HepG2 (cell line): ENCODE measurements around the gene HLF. TPM values are rescaled to one million over a fixed set of nuclear protein-coding genes. Genes with fewer than 3 reads are reported as not detected.

Source experiments
- AKAP8 ChIP-seq: sonication (generic); formaldehyde crosslinking; IDR thresholded peaks from 2 replicates; pipeline ENCODE4 v1.5.1; 2020; ENCODE audit warnings: mild to moderate bottlenecking, missing genetic modification reagents
- CEBPG ChIP-seq: IDR thresholded peaks from 2 replicates; pipeline ENCODE4 v1.6.1; 2016
- NCOA5 ChIP-seq: sonication (generic); formaldehyde crosslinking; IDR thresholded peaks from 2 replicates; pipeline ENCODE4 v1.4.0; 2020; ENCODE audit warnings: missing genetic modification reagents
- NKX3-1 ChIP-seq: sonication (generic); formaldehyde crosslinking; IDR thresholded peaks from 2 replicates; pipeline ENCODE4 v1.5.0; 2020; ENCODE audit warnings: missing genetic modification reagents
- SCMH1 ChIP-seq: sonication (generic); formaldehyde crosslinking; IDR thresholded peaks from 2 replicates; pipeline ENCODE4 v1.9.0; 2021; ENCODE audit warnings: missing genetic modification reagents, mild to moderate bottlenecking, borderline replicate concordance
- TSC22D2 ChIP-seq: sonication (generic); formaldehyde crosslinking; IDR thresholded peaks from 2 replicates; pipeline ENCODE4 v1.5.1; 2020; ENCODE audit warnings: missing genetic modification reagents, mild to moderate bottlenecking, borderline replicate concordance
- ZBTB21 ChIP-seq: sonication (generic); formaldehyde crosslinking; IDR thresholded peaks from 2 replicates; pipeline ENCODE4 v1.4.0; 2020; ENCODE audit warnings: missing genetic modification reagents
- ZFP36L2 ChIP-seq: sonication (generic); formaldehyde crosslinking; IDR thresholded peaks from 2 replicates; pipeline ENCODE4 v1.4.0; 2020; ENCODE audit warnings: missing genetic modification reagents
- ZNF572 ChIP-seq: sonication (generic); formaldehyde crosslinking; IDR thresholded peaks from 2 replicates; pipeline ENCODE4 v1.5.1; 2020; ENCODE audit warnings: mild to moderate bottlenecking, missing genetic modification reagents
- ZNF703 ChIP-seq: sonication (generic); formaldehyde crosslinking; IDR thresholded peaks from 2 replicates; pipeline ENCODE4 v1.5.1; 2020; ENCODE audit warnings: missing genetic modification reagents, mild to moderate bottlenecking, moderate library complexity, borderline replicate concordance
- ZNF720 ChIP-seq: sonication (generic); formaldehyde crosslinking; IDR thresholded peaks from 2 replicates; pipeline ENCODE4 v1.4.0; 2020; ENCODE audit warnings: missing genetic modification reagents
- polyA plus RNA-seq, 8 experiments: library from polyadenylated mRNA; depleted of rRNA in 3 of 8; stranded (reverse) in 7 of 8; unstranded in 1 of 8; fragments of >200 nt; fragmentation: Illumina TruSeq in 4 of 8; extraction: Trizol in 4 of 8; gene quantifications; 2 replicates each; pipeline versions ENCODE4 v1.2.1 to v1.2.3, GENCODE V29; 2011 to 2016; ENCODE audit warnings: low read depth in 4 of 8, missing spikeins in 1 of 8, mixed read lengths in 1 of 8; ENCODE audit not compliant: insufficient read depth in 1 of 8
- total RNA-seq, 5 experiments: library from RNA; depleted of rRNA; stranded (reverse); fragments of >200 nt; fragmentation: Illumina TruSeq; extraction: Trizol; gene quantifications; 2 replicates each; pipeline ENCODE4 v1.2.3, GENCODE V29; 2016; ENCODE audit warnings: low read depth in 1 of 5
- TF ChIP-seq, protein P1 (sequence below): sonication (generic); formaldehyde crosslinking; IDR thresholded peaks from 2 replicates; pipeline ENCODE4 v1.4.0; 2020; ENCODE audit warnings: missing genetic modification reagents
- TF ChIP-seq, protein P2 (sequence below): sonication (generic); formaldehyde crosslinking; IDR thresholded peaks from 2 replicates; pipeline ENCODE4 v1.4.0; 2020; ENCODE audit warnings: missing genetic modification reagents
- TF ChIP-seq, protein P3 (sequence below): sonication (generic); IDR thresholded peaks from 2 replicates; pipeline ENCODE4 v1.6.1; 2016; ENCODE audit warnings: low read depth, borderline replicate concordance
- TF ChIP-seq, protein P4 (sequence below): sonication (generic); formaldehyde crosslinking; IDR thresholded peaks from 2 replicates; pipeline ENCODE4 v1.9.0; 2021; ENCODE audit warnings: missing genetic modification reagents, borderline replicate concordance
- TF ChIP-seq, protein P5 (sequence below): sonication (generic); formaldehyde crosslinking; IDR thresholded peaks from 2 replicates; pipeline ENCODE4 v1.5.0; 2020; ENCODE audit warnings: missing genetic modification reagents, mild to moderate bottlenecking, borderline replicate concordance

The HLF gene
- total and polyA plus RNA-seq, 2 of the 13 experiments (the other 11 are each of a cell fraction or from before 2014, with no cell fraction given): 202 to 346 TPM

DNA sequence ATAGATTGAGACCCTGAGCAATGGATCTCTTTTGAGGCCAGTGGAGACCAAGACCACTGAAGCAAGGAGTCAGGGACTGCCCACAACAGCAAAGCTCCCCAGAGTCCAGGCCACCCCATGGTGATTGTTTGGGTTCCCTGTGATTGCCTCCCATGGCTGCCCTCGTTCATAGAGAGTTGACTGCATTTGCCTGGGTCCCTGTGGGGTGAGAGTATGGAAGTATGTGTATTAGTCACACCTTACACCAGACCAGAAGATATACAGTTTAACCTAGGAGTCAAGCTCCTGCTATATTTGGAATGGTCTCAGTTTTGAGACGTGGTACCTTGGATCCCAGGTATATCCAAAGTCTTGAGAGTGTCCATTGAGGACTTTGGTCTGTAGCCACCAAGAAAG, 20.2 kb downstream of the HLF start (continued):
- TF ChIP-seq, protein P1, sequence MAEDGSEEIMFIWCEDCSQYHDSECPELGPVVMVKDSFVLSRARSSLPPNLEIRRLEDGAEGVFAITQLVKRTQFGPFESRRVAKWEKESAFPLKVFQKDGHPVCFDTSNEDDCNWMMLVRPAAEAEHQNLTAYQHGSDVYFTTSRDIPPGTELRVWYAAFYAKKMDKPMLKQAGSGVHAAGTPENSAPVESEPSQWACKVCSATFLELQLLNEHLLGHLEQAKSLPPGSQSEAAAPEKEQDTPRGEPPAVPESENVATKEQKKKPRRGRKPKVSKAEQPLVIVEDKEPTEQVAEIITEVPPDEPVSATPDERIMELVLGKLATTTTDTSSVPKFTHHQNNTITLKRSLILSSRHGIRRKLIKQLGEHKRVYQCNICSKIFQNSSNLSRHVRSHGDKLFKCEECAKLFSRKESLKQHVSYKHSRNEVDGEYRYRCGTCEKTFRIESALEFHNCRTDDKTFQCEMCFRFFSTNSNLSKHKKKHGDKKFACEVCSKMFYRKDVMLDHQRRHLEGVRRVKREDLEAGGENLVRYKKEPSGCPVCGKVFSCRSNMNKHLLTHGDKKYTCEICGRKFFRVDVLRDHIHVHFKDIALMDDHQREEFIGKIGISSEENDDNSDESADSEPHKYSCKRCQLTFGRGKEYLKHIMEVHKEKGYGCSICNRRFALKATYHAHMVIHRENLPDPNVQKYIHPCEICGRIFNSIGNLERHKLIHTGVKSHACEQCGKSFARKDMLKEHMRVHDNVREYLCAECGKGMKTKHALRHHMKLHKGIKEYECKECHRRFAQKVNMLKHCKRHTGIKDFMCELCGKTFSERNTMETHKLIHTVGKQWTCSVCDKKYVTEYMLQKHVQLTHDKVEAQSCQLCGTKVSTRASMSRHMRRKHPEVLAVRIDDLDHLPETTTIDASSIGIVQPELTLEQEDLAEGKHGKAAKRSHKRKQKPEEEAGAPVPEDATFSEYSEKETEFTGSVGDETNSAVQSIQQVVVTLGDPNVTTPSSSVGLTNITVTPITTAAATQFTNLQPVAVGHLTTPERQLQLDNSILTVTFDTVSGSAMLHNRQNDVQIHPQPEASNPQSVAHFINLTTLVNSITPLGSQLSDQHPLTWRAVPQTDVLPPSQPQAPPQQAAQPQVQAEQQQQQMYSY (CRISPR knock-in tag): no peak; the same call in 1 of the 2 replicates
- TF ChIP-seq ZNF703 (CRISPR knock-in tag) (no peak), ZNF720 (no peak), SCMH1 (CRISPR knock-in tag) (no peak), NCOA5 (CRISPR knock-in tag) (peak; percentile 64; the same call in 1 of the 2 replicates), TSC22D2 (no peak), ZFP36L2 (CRISPR knock-in tag) (0 out of 2 replicates have a peak, but pooled peaks have one; percentile 21), AKAP8 (no peak), CEBPG (CRISPR knock-in tag) (no peak), NKX3-1 (CRISPR knock-in tag) (peak; percentile 85; the same call in 1 of the 2 replicates), ZNF572 (CRISPR knock-in tag) (no peak), ZBTB21 (CRISPR knock-in tag) (no peak; the same call in 1 of the 2 replicates)
- TF ChIP-seq, protein P2, sequence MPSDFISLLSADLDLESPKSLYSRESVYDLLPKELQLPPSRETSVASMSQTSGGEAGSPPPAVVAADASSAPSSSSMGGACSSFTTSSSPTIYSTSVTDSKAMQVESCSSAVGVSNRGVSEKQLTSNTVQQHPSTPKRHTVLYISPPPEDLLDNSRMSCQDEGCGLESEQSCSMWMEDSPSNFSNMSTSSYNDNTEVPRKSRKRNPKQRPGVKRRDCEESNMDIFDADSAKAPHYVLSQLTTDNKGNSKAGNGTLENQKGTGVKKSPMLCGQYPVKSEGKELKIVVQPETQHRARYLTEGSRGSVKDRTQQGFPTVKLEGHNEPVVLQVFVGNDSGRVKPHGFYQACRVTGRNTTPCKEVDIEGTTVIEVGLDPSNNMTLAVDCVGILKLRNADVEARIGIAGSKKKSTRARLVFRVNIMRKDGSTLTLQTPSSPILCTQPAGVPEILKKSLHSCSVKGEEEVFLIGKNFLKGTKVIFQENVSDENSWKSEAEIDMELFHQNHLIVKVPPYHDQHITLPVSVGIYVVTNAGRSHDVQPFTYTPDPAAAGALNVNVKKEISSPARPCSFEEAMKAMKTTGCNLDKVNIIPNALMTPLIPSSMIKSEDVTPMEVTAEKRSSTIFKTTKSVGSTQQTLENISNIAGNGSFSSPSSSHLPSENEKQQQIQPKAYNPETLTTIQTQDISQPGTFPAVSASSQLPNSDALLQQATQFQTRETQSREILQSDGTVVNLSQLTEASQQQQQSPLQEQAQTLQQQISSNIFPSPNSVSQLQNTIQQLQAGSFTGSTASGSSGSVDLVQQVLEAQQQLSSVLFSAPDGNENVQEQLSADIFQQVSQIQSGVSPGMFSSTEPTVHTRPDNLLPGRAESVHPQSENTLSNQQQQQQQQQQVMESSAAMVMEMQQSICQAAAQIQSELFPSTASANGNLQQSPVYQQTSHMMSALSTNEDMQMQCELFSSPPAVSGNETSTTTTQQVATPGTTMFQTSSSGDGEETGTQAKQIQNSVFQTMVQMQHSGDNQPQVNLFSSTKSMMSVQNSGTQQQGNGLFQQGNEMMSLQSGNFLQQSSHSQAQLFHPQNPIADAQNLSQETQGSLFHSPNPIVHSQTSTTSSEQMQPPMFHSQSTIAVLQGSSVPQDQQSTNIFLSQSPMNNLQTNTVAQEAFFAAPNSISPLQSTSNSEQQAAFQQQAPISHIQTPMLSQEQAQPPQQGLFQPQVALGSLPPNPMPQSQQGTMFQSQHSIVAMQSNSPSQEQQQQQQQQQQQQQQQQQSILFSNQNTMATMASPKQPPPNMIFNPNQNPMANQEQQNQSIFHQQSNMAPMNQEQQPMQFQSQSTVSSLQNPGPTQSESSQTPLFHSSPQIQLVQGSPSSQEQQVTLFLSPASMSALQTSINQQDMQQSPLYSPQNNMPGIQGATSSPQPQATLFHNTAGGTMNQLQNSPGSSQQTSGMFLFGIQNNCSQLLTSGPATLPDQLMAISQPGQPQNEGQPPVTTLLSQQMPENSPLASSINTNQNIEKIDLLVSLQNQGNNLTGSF: no peak
- TF ChIP-seq, protein P3, sequence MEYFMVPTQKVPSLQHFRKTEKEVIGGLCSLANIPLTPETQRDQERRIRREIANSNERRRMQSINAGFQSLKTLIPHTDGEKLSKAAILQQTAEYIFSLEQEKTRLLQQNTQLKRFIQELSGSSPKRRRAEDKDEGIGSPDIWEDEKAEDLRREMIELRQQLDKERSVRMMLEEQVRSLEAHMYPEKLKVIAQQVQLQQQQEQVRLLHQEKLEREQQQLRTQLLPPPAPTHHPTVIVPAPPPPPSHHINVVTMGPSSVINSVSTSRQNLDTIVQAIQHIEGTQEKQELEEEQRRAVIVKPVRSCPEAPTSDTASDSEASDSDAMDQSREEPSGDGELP: no peak
- TF ChIP-seq, protein P4, sequence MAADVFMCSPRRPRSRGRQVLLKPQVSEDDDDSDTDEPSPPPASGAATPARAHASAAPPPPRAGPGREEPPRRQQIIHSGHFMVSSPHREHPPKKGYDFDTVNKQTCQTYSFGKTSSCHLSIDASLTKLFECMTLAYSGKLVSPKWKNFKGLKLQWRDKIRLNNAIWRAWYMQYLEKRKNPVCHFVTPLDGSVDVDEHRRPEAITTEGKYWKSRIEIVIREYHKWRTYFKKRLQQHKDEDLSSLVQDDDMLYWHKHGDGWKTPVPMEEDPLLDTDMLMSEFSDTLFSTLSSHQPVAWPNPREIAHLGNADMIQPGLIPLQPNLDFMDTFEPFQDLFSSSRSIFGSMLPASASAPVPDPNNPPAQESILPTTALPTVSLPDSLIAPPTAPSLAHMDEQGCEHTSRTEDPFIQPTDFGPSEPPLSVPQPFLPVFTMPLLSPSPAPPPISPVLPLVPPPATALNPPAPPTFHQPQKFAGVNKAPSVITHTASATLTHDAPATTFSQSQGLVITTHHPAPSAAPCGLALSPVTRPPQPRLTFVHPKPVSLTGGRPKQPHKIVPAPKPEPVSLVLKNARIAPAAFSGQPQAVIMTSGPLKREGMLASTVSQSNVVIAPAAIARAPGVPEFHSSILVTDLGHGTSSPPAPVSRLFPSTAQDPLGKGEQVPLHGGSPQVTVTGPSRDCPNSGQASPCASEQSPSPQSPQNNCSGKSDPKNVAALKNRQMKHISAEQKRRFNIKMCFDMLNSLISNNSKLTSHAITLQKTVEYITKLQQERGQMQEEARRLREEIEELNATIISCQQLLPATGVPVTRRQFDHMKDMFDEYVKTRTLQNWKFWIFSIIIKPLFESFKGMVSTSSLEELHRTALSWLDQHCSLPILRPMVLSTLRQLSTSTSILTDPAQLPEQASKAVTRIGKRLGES (CRISPR knock-in tag): no peak
- TF ChIP-seq, protein P5, sequence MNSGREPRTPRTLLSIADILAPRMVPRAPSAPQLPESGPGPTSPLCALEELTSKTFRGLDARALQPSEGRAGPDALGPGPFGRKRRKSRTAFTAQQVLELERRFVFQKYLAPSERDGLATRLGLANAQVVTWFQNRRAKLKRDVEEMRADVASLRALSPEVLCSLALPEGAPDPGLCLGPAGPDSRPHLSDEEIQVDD (CRISPR knock-in tag): no peak
